GM12801 (cell line): ENCODE measurements around the gene RALGAPA1.
A peak's percentile ranks its signal among the peaks of the same experiment; 100 is the strongest.

ENCODE experiments used
- TF ChIP-seq, protein P1 (sequence below): IDR thresholded peaks from one replicate; pipeline ENCODE4 v1.5.1; 2011; ENCODE audit warnings: control low read depth; ENCODE audit not compliant: insufficient read length; ENCODE audit errors: extremely low read depth

The RALGAPA1 gene

DNA sequence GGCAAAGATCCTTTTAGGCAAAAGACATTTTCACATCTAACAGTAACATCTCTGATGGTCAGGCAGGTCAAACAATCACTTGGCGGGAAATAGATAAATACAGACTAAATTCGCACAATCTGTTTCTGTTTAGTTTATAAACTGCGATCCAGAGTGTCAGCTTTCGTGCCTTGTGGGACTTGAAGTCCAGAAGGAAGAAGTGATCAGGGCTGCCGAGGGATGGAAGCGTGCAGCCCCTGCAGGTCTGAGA lies 16.8 kb upstream of the RALGAPA1 start:
- TF ChIP-seq, protein P1, sequence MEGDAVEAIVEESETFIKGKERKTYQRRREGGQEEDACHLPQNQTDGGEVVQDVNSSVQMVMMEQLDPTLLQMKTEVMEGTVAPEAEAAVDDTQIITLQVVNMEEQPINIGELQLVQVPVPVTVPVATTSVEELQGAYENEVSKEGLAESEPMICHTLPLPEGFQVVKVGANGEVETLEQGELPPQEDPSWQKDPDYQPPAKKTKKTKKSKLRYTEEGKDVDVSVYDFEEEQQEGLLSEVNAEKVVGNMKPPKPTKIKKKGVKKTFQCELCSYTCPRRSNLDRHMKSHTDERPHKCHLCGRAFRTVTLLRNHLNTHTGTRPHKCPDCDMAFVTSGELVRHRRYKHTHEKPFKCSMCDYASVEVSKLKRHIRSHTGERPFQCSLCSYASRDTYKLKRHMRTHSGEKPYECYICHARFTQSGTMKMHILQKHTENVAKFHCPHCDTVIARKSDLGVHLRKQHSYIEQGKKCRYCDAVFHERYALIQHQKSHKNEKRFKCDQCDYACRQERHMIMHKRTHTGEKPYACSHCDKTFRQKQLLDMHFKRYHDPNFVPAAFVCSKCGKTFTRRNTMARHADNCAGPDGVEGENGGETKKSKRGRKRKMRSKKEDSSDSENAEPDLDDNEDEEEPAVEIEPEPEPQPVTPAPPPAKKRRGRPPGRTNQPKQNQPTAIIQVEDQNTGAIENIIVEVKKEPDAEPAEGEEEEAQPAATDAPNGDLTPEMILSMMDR, result no peak

DNA sequence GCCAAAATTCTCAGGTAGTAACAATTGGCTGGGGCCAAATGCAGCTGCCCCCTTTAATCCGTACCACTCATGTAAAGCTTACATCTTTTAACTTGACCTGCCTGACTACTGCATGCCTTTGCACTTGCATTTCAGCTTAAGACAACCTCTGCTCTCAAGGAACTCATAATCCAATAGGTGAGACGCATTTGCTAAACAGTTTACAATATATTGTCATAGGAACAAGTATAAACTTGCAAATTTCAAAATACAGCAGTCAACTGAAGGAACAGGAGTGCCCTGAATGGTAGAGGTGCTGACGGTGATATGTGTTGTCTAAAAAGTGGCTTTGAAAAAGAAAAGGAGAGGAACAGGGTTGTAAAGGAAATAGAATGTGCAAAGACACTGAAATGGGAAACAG lies 13.4 kb upstream of the RALGAPA1 start:
- TF ChIP-seq, protein P1, result no peak

DNA sequence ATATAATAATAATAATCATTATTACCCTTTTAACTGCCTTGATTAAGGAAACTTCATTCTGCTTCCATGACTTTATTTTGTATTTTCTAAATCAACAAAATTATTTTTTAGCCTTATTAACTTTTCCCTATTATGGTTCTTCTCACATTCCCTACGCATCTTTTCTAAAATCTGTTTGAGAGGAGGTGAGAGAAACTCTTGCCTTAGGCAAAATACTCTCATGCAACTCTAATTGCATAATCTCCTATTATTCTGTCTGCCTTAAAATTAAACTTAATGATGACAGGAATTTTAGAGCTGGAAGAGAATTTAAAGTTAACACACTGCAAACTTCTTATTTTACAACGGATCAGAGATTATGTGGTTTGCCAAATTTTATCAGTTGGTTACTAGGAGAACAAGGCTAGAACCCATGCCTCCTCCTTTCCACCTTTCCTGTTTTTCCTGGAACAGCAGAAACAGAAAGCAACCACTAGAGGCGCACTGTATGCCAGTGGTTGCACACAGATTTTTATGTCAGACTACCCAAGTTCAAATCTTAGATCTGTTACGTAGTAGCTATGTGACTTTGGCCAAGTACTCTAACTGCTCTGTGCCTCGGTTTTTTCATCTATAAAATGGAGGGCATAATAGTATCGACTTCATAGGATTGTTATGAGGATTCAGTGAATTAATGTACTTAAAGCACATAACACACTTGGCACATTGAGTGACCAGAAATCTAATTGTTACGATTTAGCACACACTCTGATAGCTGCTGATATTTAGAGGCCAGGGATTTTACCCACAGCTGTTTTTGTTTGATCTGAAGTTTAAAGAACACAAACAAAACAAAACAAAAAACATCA lies 12.7 kb upstream of the RALGAPA1 start:
- TF ChIP-seq, protein P1, result peak; percentile 28

DNA sequence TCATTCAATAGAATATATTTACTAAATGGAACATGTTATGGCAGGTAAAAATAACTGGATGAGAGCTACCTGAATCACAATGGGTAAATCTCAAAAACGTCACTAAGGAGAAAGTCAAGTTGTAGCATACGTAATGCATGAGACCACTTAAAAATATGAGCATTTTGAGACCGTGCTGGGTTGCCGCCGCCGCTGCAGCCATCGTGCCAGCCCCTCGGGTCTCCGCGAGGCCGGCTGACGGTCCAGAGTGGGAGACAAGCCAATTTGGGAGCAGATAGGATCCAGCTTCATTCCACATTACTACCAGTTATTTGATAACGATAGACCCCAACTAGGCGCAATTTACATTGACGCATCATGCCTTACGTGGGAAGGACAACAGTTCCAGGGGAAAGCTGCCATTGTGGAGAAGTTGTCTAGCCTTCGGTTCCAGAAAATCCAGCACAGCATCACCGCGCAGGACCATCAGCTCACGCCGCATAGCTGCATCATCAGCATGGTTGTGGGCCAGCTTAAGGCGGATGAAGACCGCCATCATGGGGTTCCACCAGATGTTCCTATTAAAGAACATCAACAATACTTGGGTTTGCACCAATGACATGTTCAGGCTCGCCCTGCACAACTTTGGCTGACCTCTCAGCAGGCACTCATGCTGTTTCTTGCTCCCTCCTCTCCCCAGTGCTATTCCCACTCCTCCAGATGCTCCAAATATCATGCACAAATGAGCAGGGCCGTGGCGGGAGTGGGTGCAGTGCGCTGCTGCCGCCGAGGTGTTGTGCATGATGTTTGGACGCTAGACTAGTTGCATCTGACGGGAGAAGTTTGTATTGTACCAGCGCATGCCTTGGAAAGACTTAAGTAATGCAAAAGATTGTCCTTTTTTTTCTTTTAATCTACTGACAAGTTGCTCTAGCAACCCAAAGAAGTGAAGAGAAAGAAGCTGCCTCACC lies 10.8 kb upstream of the RALGAPA1 start:
- TF ChIP-seq, protein P1, result no peak

DNA sequence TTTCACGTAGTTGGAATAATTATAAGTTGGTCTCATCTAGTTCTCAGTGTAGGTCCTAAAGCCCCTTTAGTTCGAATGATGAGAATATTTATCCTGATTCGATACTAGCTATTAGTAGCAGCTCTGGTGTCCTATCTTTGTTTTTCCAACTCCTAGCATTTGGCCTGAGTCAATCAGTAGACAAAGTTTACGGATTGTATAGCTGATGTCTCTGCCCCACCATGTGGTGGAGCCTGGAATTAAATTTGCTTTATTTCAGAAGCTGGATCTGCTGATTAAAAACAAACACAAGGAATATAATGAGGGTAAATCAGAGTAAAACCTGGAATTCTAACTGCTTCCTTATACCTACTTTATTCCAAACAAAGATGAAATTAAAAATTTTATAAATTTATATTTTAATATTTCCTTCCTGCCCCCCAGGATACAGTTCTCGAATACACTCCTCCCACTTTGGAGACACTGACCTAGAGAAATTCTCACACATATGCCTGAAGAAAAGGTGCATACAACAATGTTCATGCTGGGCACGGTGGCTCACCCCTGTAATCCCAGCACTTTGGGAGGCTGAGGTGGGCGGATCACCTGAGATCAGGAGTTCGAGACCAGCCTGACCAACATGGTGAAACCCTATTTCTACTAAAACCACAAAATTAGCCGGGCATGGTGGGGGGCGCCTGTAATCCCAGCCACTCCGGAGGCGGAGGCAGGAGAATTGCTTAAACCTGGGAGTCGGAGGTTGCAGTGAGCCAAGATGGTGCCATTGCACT lies 9.4 kb upstream of the RALGAPA1 start:
- TF ChIP-seq, protein P1, result no peak

DNA sequence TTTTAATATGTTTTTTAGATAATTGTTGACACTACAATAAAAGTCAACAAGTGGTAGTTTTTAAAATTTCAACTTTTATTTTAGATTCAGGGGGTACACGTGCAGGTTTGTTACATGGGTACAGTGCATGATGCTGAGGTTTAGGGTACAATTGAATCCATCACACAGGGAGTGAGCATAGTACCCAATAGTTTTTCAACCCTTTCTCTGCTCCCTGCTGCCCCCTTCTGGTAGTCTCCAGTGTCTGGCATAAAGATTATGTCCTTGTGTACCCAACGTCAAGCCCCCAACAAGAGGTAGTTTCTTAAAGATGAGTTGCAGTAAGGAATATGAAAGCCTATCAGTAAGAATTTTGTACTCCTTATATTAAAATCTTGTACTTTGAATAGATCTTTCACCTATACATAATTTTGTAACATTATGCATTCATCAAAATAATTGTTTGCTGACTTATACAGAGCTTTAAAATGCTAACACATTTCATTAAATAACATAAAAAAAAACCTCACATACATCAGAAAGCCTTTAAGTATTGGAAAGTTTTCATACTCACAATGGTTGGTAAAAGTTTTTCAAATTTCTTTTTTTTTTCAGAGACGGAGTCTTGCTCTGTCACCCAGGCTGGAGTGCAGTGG lies 5.4 kb upstream of the RALGAPA1 start:
- TF ChIP-seq, protein P1, result peak; percentile 65
